OCI-LY7 (cell line): Measurements from ENCODE around the gene TRMT1. TPM values are rescaled to one million over a fixed set of nuclear protein-coding genes. Genes with fewer than 3 reads are reported as not detected.

Source experiments
- BruUV-seq: library from RNA; stranded (reverse); fragments of 400-500 nt; replicated peaks from 2 replicates; lab custom pipeline; 2021; lab: Mats Ljungman, UMichigan
- CTCF ChIA-PET: fragments of 300-600 bp; sonication (Branson Sonifier 250); formaldehyde crosslinking; loops from one replicate; lab custom pipeline; 2022; ENCODE audit warnings: antibody characterized with exemption; ENCODE audit not compliant: unreplicated experiment; lab: Charles Lee
- POLR2A ChIA-PET: fragments of 300-600 bp; sonication (Branson Sonifier 250); formaldehyde crosslinking; loops from one replicate; lab custom pipeline; 2022; ENCODE audit warnings: antibody characterized with exemption; lab: Charles Lee
- DNase-seq: peaks from one replicate; pipeline ENCODE4 v3.0.0-alpha.2; 2015; ENCODE audit warnings: low spot score
- H2AFZ ChIP-seq: fragments of 200-600 bp; sonication (generic), shearing (Covaris generic); 2 replicates; pipeline ENCODE4 v1.6.1; 2014; ENCODE audit warnings: mild to moderate bottlenecking, antibody characterized with exemption, low read length, moderate library complexity
- H3K27ac ChIP-seq: fragments of 200-600 bp; sonication (generic); 2 replicates; pipeline ENCODE4 v1.5.1; 2014; ENCODE audit warnings: mixed run types, low read depth, mild to moderate bottlenecking, moderate library complexity, low read length, inconsistent platforms; ENCODE audit not compliant: poor library complexity, severe bottlenecking
- H3K36me3 ChIP-seq: fragments of 200-600 bp; sonication (generic); 2 replicates; pipeline ENCODE4 v1.6.1; 2014; ENCODE audit warnings: mild to moderate bottlenecking, antibody characterized with exemption, low read length, moderate library complexity, mixed read lengths; ENCODE audit not compliant: insufficient read depth
- H3K4me1 ChIP-seq: fragments of 200-600 bp; sonication (generic); 2 replicates; pipeline ENCODE4 v1.5.1; 2014; ENCODE audit warnings: mild to moderate bottlenecking, low read length; ENCODE audit not compliant: insufficient read depth, poor library complexity, severe bottlenecking
- H3K4me2 ChIP-seq: fragments of 200-600 bp; sonication (generic); 2 replicates; pipeline ENCODE4 v1.6.1; 2014; ENCODE audit warnings: mild to moderate bottlenecking, low read length
- H3K4me3 ChIP-seq: fragments of 200-600 bp; sonication (generic); 2 replicates; pipeline ENCODE4 v1.5.1; 2014; ENCODE audit warnings: mild to moderate bottlenecking, low read depth, low read length; ENCODE audit not compliant: poor library complexity, severe bottlenecking
- H3K79me2 ChIP-seq: fragments of 200-600 bp; sonication (generic); 2 replicates; pipeline ENCODE4 v1.6.1; 2016; ENCODE audit warnings: low read depth, mild to moderate bottlenecking, low read length, moderate library complexity, mixed read lengths; ENCODE audit not compliant: insufficient read depth
- H3K9me2 ChIP-seq: fragments of 200-600 bp; sonication (generic); 2 replicates; pipeline ENCODE4 v1.6.1; 2016; ENCODE audit warnings: mild to moderate bottlenecking, low read length, mixed read lengths; ENCODE audit not compliant: insufficient read depth
- H3K9me3 ChIP-seq: fragments of 200-600 bp; sonication (generic); 2 replicates; pipeline ENCODE4 v1.6.1; 2014; ENCODE audit warnings: mild to moderate bottlenecking, mixed run types, low read length, mixed read lengths
- H4K20me1 ChIP-seq: fragments of 200-600 bp; sonication (generic); 2 replicates; pipeline ENCODE4 v1.6.1; 2014; ENCODE audit warnings: mild to moderate bottlenecking, antibody characterized with exemption, low read length, moderate library complexity, mixed read lengths; ENCODE audit not compliant: insufficient read depth
- EZH2phosphoT487 ChIP-seq: fragments of 200-600 bp; sonication (generic); IDR thresholded peaks from 2 replicates; pipeline ENCODE4 v1.6.1; 2018; ENCODE audit warnings: low read depth, borderline replicate concordance, mild to moderate bottlenecking, mixed run types, antibody characterized with exemption, low read length, moderate library complexity, mixed read lengths
- intact Hi-C: fragments of 100-400 bp; cut with micrococcal nuclease; formaldehyde crosslinking; loops from one replicate; pipeline ENCODE4 v1.10.0; 2022; ENCODE audit not compliant: unreplicated experiment
- total RNA-seq, 2 experiments: library from RNA; depleted of rRNA in 1 of 2; stranded (reverse); fragments of >200 nt in 1 of 2; shearing (Covaris generic) in 1 of 2; gene quantifications; 2 replicates each; pipeline ENCODE4 v1.2.3, GENCODE V29; 2014 to 2022
- TF ChIP-seq, protein P1 (sequence below): fragments of 200-600 bp; sonication (generic); conservative IDR thresholded peaks from 2 replicates; pipeline ENCODE4 v1.5.1; 2014; ENCODE audit warnings: mild to moderate bottlenecking, antibody characterized with exemption, low read length, moderate library complexity, mixed read lengths

The TRMT1 gene
- total RNA-seq, 2 experiments from 2014 or later, result 50.4 to 56.8 TPM

DNA sequence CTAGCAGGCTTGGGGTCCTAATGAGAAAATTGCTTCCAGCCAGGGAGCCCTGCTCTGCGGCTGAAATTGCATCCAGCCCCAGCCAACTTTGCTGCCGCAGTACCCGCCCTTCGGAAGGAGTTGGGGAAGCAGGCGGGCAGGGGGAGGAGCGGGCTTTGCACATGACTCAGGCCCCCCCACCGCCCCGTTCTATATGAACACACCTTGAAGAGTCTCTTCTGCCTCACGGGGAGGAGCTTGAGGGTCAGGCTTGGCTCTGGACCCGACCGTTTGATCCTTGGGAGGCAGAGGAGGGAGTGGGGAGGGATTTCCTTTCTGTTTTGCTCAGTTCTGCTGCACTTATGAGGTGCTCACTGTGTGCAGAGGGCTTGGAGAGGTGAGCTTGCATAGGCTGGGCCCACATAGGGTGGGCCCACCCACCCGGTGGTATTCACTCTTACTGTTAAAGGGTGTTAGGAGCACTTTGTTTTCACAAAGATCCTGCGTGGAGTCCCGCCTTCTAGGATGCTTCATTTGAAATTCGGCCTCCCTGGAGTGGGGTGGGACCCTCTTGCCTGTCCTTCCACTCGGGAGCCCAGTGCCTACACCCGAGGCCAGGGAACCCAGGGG lies 60.4 kb downstream of the TRMT1 start:
- no peak overlapping the region for H2AFZ ChIP-seq
- no peak overlapping the region for H3K27ac ChIP-seq
- no peaks in the 10 kb centered on the region for H3K9me3 ChIP-seq
- no peaks in the 10 kb centered on the region for H3K79me2 ChIP-seq
- peaks cover 7% of the 10 kb centered on the region for H3K4me1 ChIP-seq
- no peak overlapping the region for H3K4me2 ChIP-seq
- TF ChIP-seq EZH2phosphoT487, result no peak
- TF ChIP-seq, protein P1, sequence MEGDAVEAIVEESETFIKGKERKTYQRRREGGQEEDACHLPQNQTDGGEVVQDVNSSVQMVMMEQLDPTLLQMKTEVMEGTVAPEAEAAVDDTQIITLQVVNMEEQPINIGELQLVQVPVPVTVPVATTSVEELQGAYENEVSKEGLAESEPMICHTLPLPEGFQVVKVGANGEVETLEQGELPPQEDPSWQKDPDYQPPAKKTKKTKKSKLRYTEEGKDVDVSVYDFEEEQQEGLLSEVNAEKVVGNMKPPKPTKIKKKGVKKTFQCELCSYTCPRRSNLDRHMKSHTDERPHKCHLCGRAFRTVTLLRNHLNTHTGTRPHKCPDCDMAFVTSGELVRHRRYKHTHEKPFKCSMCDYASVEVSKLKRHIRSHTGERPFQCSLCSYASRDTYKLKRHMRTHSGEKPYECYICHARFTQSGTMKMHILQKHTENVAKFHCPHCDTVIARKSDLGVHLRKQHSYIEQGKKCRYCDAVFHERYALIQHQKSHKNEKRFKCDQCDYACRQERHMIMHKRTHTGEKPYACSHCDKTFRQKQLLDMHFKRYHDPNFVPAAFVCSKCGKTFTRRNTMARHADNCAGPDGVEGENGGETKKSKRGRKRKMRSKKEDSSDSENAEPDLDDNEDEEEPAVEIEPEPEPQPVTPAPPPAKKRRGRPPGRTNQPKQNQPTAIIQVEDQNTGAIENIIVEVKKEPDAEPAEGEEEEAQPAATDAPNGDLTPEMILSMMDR, result no peak
- H4K20me1 ChIP-seq, result no peaks in the 10 kb centered on the region
- intact Hi-C loops, result no loop called here
- H3K36me3 ChIP-seq, result no peaks in the 10 kb centered on the region
- H3K9me2 ChIP-seq, result no peaks in the 10 kb centered on the region
- no TSS peak for BruUV-seq
- CTCF ChIA-PET, result interaction anchor here (0.6 kb wide), 1 partner anchor 829 kb away, joined by 6 read pairs; no protein-coding TSS in a partner anchor
- H3K4me3 ChIP-seq, result no peak overlapping the region
- POLR2A ChIA-PET, result no interaction called here
- no peak for DNase-seq

DNA sequence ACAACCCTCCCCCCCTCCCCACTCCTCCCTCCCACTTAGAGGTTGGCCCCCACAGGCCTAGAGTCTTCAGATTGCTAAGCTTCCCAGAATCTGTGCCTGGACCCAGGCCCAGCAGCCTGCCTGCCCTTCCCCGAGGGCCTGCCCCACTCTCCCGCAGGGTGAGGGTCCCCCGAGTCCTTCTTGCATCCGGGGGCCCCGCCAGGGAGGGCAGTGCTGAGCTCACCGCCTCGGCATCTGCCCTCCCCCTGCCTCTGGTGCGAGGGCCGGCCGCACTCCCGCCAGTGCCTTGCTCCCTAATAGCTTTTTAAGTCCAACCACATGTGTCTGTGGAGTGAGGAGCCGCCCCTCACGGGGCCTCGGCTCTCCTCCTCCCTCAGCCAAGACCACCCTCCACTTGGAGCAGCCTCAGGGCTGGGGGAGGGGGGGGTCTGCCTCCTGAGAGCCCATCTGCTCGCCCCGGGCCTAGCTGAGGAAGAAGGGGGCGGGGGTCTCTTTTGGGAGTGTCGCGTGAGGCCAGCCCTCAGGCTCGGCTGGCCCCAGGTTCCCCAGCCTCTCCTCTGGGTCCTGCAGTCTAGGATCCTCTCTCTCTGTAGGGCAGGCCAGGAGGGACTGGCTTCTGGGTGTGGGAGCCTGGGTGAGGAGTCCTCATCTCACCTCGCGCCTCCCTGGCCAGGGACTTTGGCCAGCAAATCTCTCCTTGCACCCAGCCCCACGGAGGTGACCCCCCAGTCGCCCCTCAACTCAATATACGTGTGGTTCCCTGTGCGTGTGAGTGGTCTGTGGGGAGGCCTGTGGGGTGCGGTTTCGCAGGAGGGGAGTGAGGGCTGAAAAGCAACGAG lies 61.1 kb downstream of the TRMT1 start:
- DNase-seq, result no peak
- no peaks in the 10 kb centered on the region for H3K9me2 ChIP-seq
- H3K27ac ChIP-seq, result no peak overlapping the region
- BruUV-seq, result no TSS peak
- no peaks in the 10 kb centered on the region for H3K79me2 ChIP-seq
- H4K20me1 ChIP-seq, result no peaks in the 10 kb centered on the region
- TF ChIP-seq, protein P1, result no peak
- TF ChIP-seq EZH2phosphoT487, result no peak
- H3K36me3 ChIP-seq, result no peaks in the 10 kb centered on the region
- CTCF ChIA-PET, result interaction anchor here (0.6 kb wide), 1 partner anchor 352 kb away, joined by 3 read pairs; no protein-coding TSS in a partner anchor
- no peak overlapping the region for H2AFZ ChIP-seq
- peaks cover under 1% of the 10 kb centered on the region for H3K4me1 ChIP-seq
- POLR2A ChIA-PET, result no interaction called here
- intact Hi-C loops, result no loop called here
- H3K4me2 ChIP-seq, result no peak overlapping the region
- no peaks in the 10 kb centered on the region for H3K9me3 ChIP-seq
- H3K4me3 ChIP-seq, result no peak overlapping the region

Other genes starting within 250 kb of the TRMT1 start
- gene DNASE2, start 235.3 kb downstream of the TRMT1 start, total RNA-seq (2014; rRNA removed; shearing (Covaris generic)), result 28.3 and 32.4 TPM in 2 replicates
- gene DNASE2, start 235.3 kb downstream of the TRMT1 start, total RNA-seq (2022), result 32.8 and 33.7 TPM in 2 replicates
- gene KLF1, start 229.5 kb downstream of the TRMT1 start, total RNA-seq (2014; rRNA removed; shearing (Covaris generic)), result 0.16 and 0.28 TPM in 2 replicates
- not detected in 2 replicates for gene KLF1, start 229.5 kb downstream of the TRMT1 start, total RNA-seq (2022)
- 31.5 and 40.7 TPM in 2 replicates for gene GCDH, start 225.6 kb downstream of the TRMT1 start, total RNA-seq (2014; rRNA removed; shearing (Covaris generic))
- 43.8 and 48.7 TPM in 2 replicates for gene GCDH, start 225.6 kb downstream of the TRMT1 start, total RNA-seq (2022)
- gene SYCE2, start 197.4 kb downstream of the TRMT1 start, total RNA-seq (2014; rRNA removed; shearing (Covaris generic)), result 6.8 and 8.7 TPM in 2 replicates
- gene SYCE2, start 197.4 kb downstream of the TRMT1 start, total RNA-seq (2022), result 13.8 and 14.5 TPM in 2 replicates
- gene FARSA, start 183.0 kb downstream of the TRMT1 start, total RNA-seq (2014; rRNA removed; shearing (Covaris generic)), result 96.1 and 135 TPM in 2 replicates
- 90.7 and 117 TPM in 2 replicates for gene FARSA, start 183.0 kb downstream of the TRMT1 start, total RNA-seq (2022)
- 1,039 and 1,069 TPM in 2 replicates for gene CALR, start 178.1 kb downstream of the TRMT1 start, total RNA-seq (2014; rRNA removed; shearing (Covaris generic))
- 398 and 581 TPM in 2 replicates for gene CALR, start 178.1 kb downstream of the TRMT1 start, total RNA-seq (2022)
- gene RAD23A, start 170.9 kb downstream of the TRMT1 start, total RNA-seq (2014; rRNA removed; shearing (Covaris generic)), result 237 and 243 TPM in 2 replicates
- 171 and 183 TPM in 2 replicates for gene RAD23A, start 170.9 kb downstream of the TRMT1 start, total RNA-seq (2022)
- 29.5 and 43.0 TPM in 2 replicates for gene GADD45GIP1, start 159.5 kb downstream of the TRMT1 start, total RNA-seq (2014; rRNA removed; shearing (Covaris generic))
- gene GADD45GIP1, start 159.5 kb downstream of the TRMT1 start, total RNA-seq (2022), result 24.7 and 32.4 TPM in 2 replicates
- 0.06 and 0.18 TPM in 2 replicates for gene DAND5, start 147.2 kb downstream of the TRMT1 start, total RNA-seq (2014; rRNA removed; shearing (Covaris generic))
- gene DAND5, start 147.2 kb downstream of the TRMT1 start, total RNA-seq (2022), result 0.77 and 0.84 TPM in 2 replicates
- gene NFIX, start 121.3 kb downstream of the TRMT1 start, total RNA-seq (2014; rRNA removed; shearing (Covaris generic)), result 0.03 and 0.16 TPM in 2 replicates
- 0.68 and 0.72 TPM in 2 replicates for gene NFIX, start 121.3 kb downstream of the TRMT1 start, total RNA-seq (2022)
- 66.8 and 75.5 TPM in 2 replicates for gene LYL1, start 13.9 kb downstream of the TRMT1 start, total RNA-seq (2014; rRNA removed; shearing (Covaris generic))
- 70.4 and 72.5 TPM in 2 replicates for gene LYL1, start 13.9 kb downstream of the TRMT1 start, total RNA-seq (2022)
- 46.5 and 56.3 TPM in 2 replicates for gene NACC1, start 1.5 kb upstream of the TRMT1 start, total RNA-seq (2014; rRNA removed; shearing (Covaris generic))
- gene NACC1, start 1.5 kb upstream of the TRMT1 start, total RNA-seq (2022), result 40.4 and 52.9 TPM in 2 replicates
- 67.8 and 91.7 TPM in 2 replicates for gene STX10, start 33.6 kb upstream of the TRMT1 start, total RNA-seq (2014; rRNA removed; shearing (Covaris generic))
- 41.6 and 45.4 TPM in 2 replicates for gene STX10, start 33.6 kb upstream of the TRMT1 start, total RNA-seq (2022)
- gene IER2, start 33.7 kb upstream of the TRMT1 start, total RNA-seq (2014; rRNA removed; shearing (Covaris generic)), result 61.6 and 64.3 TPM in 2 replicates
- gene IER2, start 33.7 kb upstream of the TRMT1 start, total RNA-seq (2022), result 79.5 and 89.0 TPM in 2 replicates